CD4-positive, CD25-positive, alpha-beta regulatory T cell (primary cell): ENCODE results near the gene AURKB. TPM values are rescaled to one million over a fixed set of nuclear protein-coding genes. Genes with fewer than 3 reads are reported as not detected.

Source experiments
- ATAC-seq, 2 donors: fragments of 150-1000 bp; cut with Tn5 transposase; one replicate each; pipeline ENCODE4 v1.10.0; 2021; ENCODE audit warnings: low read depth in 2 of 2, moderate number of reproducible peaks in 2 of 2, moderate library complexity in 1 of 2
- DNase-seq, 3 donors: peaks; one replicate each; pipeline versions ENCODE4 v3.0.0 to v3.0.0-alpha.2; 2012 to 2022; ENCODE audit warnings: mixed read lengths in 1 of 3
- H3K27ac ChIP-seq: one replicate; pipeline ENCODE4 v1.7.0; 2013; ENCODE audit warnings: mild to moderate bottlenecking, low read length; ENCODE audit not compliant: insufficient read depth, poor library complexity, severe bottlenecking
- H3K27me3 ChIP-seq: one replicate; pipeline ENCODE4 v1.7.0; 2013; ENCODE audit warnings: low read length; ENCODE audit not compliant: control insufficient read depth, insufficient read depth
- H3K36me3 ChIP-seq: one replicate; pipeline ENCODE4 v1.7.0; 2013; ENCODE audit warnings: mild to moderate bottlenecking, low read length, moderate library complexity; ENCODE audit not compliant: control insufficient read depth, insufficient read depth
- H3K4me1 ChIP-seq: 2 replicates; pipeline ENCODE4 v1.7.0; 2013; ENCODE audit warnings: mild to moderate bottlenecking, low read length; ENCODE audit not compliant: insufficient read depth, control insufficient read depth, poor library complexity, severe bottlenecking
- H3K4me3 ChIP-seq: one replicate; pipeline ENCODE4 v1.7.0; 2013; ENCODE audit warnings: low read depth, mild to moderate bottlenecking, low read length, moderate library complexity
- H3K9me3 ChIP-seq, 2 experiments: 1 replicate in 1 of 2; 2 replicates in 1 of 2; pipeline ENCODE4 v1.7.0; 2013; ENCODE audit warnings: low read length in 2 of 2, mild to moderate bottlenecking in 1 of 2, moderate library complexity in 1 of 2; ENCODE audit not compliant: control insufficient read depth in 2 of 2
- H3K27ac Mint-ChIP-seq, 3 donors: one replicate each; pipeline ENCODE4 v1.8.0; 2020 to 2022; ENCODE audit warnings: mild to moderate bottlenecking in 3 of 3, mixed read lengths in 3 of 3, moderate library complexity in 2 of 3
- H3K27me3 Mint-ChIP-seq: one replicate; pipeline ENCODE4 v1.8.0; 2022; ENCODE audit warnings: mild to moderate bottlenecking, mixed read lengths
- H3K36me3 Mint-ChIP-seq: one replicate; pipeline ENCODE4 v1.8.0; 2020; ENCODE audit warnings: mixed read lengths
- H3K4me1 Mint-ChIP-seq, 4 donors: one replicate each; pipeline ENCODE4 v1.8.0; 2020 to 2022; ENCODE audit warnings: mixed read lengths in 4 of 4, mild to moderate bottlenecking in 1 of 4
- H3K4me3 Mint-ChIP-seq, 4 donors: one replicate each; pipeline ENCODE4 v1.8.0; 2020 to 2022; ENCODE audit warnings: mild to moderate bottlenecking in 4 of 4, mixed read lengths in 4 of 4, moderate library complexity in 3 of 4
- H3K9me3 Mint-ChIP-seq, 7 donors: one replicate each; pipeline ENCODE4 v1.8.0; 2020 to 2022; ENCODE audit warnings: mixed read lengths in 7 of 7, mild to moderate bottlenecking in 3 of 7, moderate library complexity in 2 of 7
- polyA plus RNA-seq, 4 donors: library from polyadenylated mRNA; unstranded; fragments of 300-500 nt; fragmentation: Illumina TruSeq; gene quantifications; one replicate each; pipeline ENCODE4 v1.2.3, GENCODE V29; 2021
- total RNA-seq: library from RNA; stranded (reverse); gene quantifications from one replicate; pipeline ENCODE4 v1.2.3, GENCODE V29; 2022

AURKB gene
- total and polyA plus RNA-seq, 5 donors from 2014 or later: 1.5 to 5.3 (median 3.5) TPM

DNA sequence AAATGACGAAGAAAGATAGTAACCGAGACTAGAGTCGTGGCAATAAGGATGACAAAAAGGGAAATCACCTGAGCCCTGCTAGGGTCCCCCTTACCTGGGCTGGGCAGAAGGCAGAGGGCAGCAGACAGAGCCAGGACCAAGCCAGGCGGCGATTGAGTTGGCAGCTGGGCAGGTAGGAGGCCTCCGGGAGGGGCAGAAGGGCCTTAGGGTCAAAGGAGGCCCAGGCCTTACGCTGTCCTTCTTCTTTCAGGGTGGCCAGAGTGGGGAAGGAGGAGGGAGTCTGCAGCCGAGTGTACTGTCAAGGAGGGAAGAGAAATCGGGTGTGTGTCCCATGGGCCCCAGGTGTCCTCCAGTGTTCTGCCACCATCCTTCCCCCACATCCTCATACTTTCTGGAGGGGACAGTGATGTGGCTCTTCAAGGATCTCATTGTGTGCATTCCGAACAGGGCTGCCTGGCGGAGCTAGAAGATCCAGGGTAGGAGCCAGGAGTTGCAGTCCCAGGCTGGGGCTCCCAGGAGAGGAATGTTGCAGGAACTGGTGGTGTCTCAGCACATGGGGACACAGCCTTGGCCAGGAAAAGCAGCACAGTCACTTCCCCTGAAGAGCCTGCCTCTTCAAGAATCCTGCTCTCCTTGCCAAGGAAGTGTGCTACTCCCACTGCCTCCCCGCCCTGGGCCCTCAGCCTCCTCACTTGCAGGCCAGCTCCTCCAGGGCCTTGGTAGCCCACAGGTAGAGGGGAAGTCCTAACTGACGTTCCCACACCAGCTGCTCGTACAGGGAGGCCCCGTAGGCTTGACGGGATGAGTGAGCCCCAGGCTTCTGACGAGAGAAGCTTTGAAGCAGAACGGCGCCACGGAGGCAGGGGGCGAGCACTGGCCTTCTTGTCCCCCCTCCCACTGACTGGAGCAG lies 24.2 kb upstream of the AURKB start:
- Mint-ChIP-seq H3K4me3 (no peak overlapping the region), H3K27me3 (no peaks in the 10 kb centered on the region), H3K4me1 (peaks cover 4 to 29% (median 15%) of the 10 kb centered on the region in 4 donors), H3K9me3 (no peaks in the 10 kb centered on the region), H3K27ac (peak overlapping the region in 1 of 3 donors; percentile 39), H3K36me3 (peaks cover 64% of the 10 kb centered on the region)
- Histone ChIP-seq H3K27ac (no peak overlapping the region), H3K27me3 (no peaks in the 10 kb centered on the region), H3K4me1 (no peaks in the 10 kb centered on the region), H3K4me3 (no peak overlapping the region), H3K9me3 (no peaks in the 10 kb centered on the region), H3K36me3 (peaks cover 99% of the 10 kb centered on the region)
- DNase-seq: no peak
- ATAC-seq: no peak

DNA sequence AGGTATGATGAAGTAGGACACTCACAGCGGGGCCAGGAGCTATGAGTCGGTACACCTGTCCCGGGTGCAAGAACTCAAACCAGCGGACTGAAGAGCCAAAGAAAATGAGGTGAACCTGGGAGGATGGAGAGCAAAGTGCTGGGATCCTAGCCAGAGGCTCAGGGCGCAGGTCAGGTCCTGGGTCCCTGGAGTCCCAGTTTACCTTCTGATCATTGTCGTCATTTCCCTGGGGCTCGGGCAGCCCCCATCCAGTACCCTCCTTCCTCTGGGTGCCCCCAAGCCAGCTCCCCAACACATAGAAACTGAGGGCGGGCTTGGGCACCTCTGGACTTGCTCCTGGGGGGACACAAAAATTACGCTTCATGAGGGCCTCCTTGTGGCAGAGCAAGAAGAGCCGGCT lies 21.3 kb upstream of the AURKB start:
- Mint-ChIP-seq H3K4me3 (no peak overlapping the region), H3K27ac (peak overlapping the region in 1 of 3 donors; percentile 44), H3K4me1 (peaks cover 12 to 25% (median 20%) of the 10 kb centered on the region in 4 donors), H3K36me3 (peaks cover 71% of the 10 kb centered on the region), H3K9me3 (no peaks in the 10 kb centered on the region), H3K27me3 (no peaks in the 10 kb centered on the region)
- H3K4me3 ChIP-seq: no peak overlapping the region
- no peaks in the 10 kb centered on the region for H3K9me3 ChIP-seq
- peaks cover 4% of the 10 kb centered on the region for H3K4me1 ChIP-seq
- no peak for DNase-seq
- no peak for ATAC-seq
- H3K27me3 ChIP-seq: no peaks in the 10 kb centered on the region
- no peak overlapping the region for H3K27ac ChIP-seq
- H3K36me3 ChIP-seq: peaks cover 99% of the 10 kb centered on the region

DNA sequence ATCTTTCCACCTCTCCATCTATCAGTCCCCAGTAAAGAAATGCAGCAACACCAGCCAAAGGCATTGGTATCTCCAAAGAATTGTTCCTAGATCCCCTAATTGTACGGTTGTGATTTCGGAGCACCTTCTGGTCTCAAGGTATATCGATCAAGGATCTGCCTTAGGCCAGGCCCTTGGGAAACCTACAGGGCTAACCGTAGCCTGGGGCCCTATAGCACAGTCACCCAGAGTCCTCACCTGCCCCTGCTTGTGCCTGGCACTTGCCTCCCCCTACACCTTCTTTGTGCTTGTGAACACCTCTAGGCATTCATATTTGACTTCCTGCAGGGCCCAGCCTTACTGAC lies 16.8 kb upstream of the AURKB start:
- H3K27ac Mint-ChIP-seq: peak overlapping the region; percentile 45 to 95 (median 77)
- H3K9me3 Mint-ChIP-seq: peaks cover 0 to 12% (median 0%) of the 10 kb centered on the region in 7 donors
- no peaks in the 10 kb centered on the region for H3K9me3 ChIP-seq
- H3K4me1 Mint-ChIP-seq: peaks cover 16 to 53% (median 37%) of the 10 kb centered on the region in 4 donors
- DNase-seq: no peak
- H3K27me3 ChIP-seq: no peaks in the 10 kb centered on the region
- H3K4me3 ChIP-seq: no peak overlapping the region
- ATAC-seq: no peak
- H3K36me3 ChIP-seq: peaks cover 54% of the 10 kb centered on the region
- no peak overlapping the region for H3K27ac ChIP-seq
- peaks cover 60% of the 10 kb centered on the region for H3K36me3 Mint-ChIP-seq
- H3K4me3 Mint-ChIP-seq: peak overlapping the region; percentile 4 to 88 (median 69)
- H3K4me1 ChIP-seq: peaks cover 32% of the 10 kb centered on the region
- H3K27me3 Mint-ChIP-seq: peaks cover 9% of the 10 kb centered on the region

DNA sequence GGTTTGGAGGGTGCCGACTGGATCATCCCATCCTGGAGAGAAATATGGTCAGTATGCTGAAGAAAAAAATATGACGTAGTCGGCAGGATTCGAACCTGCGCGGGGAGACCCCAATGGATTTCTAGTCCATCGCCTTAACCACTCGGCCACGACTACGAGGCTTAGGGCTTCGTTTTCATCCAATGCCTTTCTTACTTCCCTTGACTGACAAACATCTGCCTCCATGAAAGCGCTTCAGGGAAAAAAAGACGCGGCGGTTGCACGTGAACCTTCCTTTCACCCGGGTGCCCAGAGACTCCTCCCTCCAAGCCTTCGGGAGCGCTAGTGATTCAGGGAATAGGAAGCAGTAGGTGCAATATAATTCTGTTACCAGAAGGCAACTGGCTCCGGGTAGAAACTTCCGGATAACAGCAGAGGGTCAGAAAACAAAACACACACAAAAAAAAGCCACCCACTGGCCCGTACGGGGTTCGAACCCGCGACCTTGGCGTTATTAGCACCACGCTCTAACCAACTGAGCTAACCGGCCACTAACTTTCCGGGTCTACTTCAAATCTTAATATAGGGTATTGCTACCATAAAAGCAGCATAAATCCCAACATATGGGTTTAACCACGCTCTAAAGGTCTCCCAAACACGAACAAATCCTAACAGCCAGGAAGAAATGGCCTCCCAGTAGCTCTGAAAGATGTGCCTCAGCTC lies 16.3 kb upstream of the AURKB start:
- H3K36me3 Mint-ChIP-seq: peaks cover 62% of the 10 kb centered on the region
- no peak for DNase-seq
- H3K4me1 ChIP-seq: peaks cover 36% of the 10 kb centered on the region

DNA sequence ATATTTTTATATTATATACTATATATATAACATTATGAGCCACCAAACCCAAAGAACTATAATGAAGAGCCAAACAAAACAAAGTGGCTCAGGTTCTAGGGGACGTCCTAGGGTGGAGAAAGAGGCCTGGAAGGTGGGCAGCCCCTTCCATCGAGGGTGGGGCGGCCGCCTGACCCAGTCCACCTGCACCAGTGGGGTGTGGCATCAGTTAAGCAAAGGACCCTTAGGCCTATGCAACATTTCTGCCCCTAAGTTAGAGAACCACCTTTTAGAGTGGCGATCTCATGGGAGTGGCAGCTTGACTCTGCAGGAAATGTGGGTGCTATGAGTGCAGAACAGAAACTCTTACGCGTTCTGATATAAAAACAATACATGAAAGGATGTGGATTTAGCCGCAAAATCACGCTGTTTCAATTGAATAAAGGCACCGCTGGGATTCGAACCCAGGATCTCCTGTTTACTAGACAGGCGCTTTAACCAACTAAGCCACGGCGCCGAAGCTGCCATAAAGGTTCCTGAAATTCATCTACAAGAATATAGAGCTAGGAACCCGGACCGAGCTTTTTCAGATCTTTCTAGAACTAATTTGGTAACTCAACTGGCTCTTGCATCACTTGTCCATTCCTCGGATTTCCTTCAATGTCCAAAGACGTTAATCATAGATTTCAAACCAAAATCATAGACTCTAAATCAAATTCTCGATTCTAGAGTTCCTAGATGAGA lies 15.6 kb upstream of the AURKB start:
- Mint-ChIP-seq H3K27ac (peak overlapping the region in 2 of 3 donors; percentile 45 to 81), H3K36me3 (peaks cover 59% of the 10 kb centered on the region), H3K4me1 (peaks cover 19 to 61% (median 45%) of the 10 kb centered on the region in 4 donors), H3K9me3 (peaks cover 0 to 19% (median 0%) of the 10 kb centered on the region in 7 donors), H3K27me3 (peaks cover 21% of the 10 kb centered on the region), H3K4me3 (peak overlapping the region; percentile 4 to 90 (median 40))
- Histone ChIP-seq H3K9me3 (no peaks in the 10 kb centered on the region), H3K4me1 (peaks cover 42% of the 10 kb centered on the region), H3K36me3 (peaks cover 42% of the 10 kb centered on the region), H3K27ac (peak overlapping the region; percentile 48), H3K4me3 (no peak overlapping the region), H3K27me3 (no peaks in the 10 kb centered on the region)
- peak; percentile 23 to 83 (median 71) for DNase-seq
- ATAC-seq: no peak

More for the DNA sequence above, 16.3 kb upstream of the AURKB start:
- peak overlapping the region; percentile 4 to 90 (median 69) for H3K4me3 Mint-ChIP-seq
- H3K36me3 ChIP-seq: peaks cover 49% of the 10 kb centered on the region
- H3K9me3 ChIP-seq: no peaks in the 10 kb centered on the region
- peaks cover 16 to 57% (median 41%) of the 10 kb centered on the region in 4 donors for H3K4me1 Mint-ChIP-seq
- H3K27me3 Mint-ChIP-seq: peaks cover 15% of the 10 kb centered on the region
- H3K27me3 ChIP-seq: no peaks in the 10 kb centered on the region
- no peak overlapping the region for H3K4me3 ChIP-seq
- peak overlapping the region; percentile 45 to 95 (median 81) for H3K27ac Mint-ChIP-seq
- peaks cover 0 to 15% (median 0%) of the 10 kb centered on the region in 7 donors for H3K9me3 Mint-ChIP-seq
- ATAC-seq: no peak
- H3K27ac ChIP-seq: peak overlapping the region; percentile 48

DNA sequence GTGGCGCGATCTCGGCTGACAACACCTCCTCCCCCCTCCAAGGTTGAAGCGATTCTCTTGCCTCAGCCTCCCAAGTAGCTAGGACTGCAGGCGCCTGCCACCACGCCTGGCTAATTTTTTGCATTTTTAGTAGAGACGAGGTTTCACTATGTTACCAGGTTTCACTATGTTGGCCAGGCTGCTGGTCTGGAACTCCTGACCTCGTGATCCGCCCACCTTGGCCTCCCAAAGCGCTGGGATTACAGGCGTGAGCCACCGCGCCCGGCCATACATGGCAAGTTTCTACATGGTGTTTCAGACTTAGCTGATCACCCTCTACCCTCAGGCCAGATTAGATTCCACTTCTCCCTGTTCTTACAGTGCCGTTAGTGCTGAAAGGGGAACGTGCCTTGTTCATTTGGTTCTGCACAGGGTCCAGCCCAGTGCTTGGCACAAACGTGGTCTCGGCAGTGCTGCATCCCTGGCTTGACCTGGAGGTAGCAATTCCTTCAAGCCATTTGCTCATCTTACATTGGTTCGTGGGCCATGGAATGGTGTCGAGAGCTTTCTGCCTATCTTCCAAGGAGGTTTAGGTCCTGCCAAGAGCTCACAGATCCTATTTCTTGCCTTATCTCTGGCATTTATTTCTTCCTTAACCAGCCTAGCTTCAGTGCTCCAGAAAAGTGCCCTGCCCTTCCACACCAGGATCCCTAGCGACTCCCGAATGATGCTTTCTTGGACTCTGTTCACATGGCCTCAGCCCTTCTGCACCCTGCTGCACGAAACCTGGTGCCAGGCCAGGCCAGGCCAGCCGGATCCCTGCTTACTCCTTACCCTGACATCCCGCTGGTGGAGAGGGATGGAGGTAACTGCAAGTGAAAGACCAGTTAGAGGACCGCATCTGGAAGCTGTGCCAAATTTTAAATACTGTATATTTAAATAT lies 14.8 kb upstream of the AURKB start:
- H3K4me1 ChIP-seq: peaks cover 44% of the 10 kb centered on the region
- DNase-seq (no peak), ATAC-seq (no peak)
- Mint-ChIP-seq H3K9me3 (peaks cover 0 to 24% (median 0%) of the 10 kb centered on the region in 7 donors), H3K4me1 (peaks cover 24 to 66% (median 50%) of the 10 kb centered on the region in 4 donors), H3K4me3 (peak overlapping the region; percentile 46 to 97 (median 86)), H3K27me3 (peaks cover 26% of the 10 kb centered on the region), H3K36me3 (peaks cover 56% of the 10 kb centered on the region), H3K27ac (peak overlapping the region; percentile 52 to 98 (median 72))
- peaks cover 34% of the 10 kb centered on the region for H3K36me3 ChIP-seq
- H3K27me3 ChIP-seq: no peaks in the 10 kb centered on the region
- no peaks in the 10 kb centered on the region for H3K9me3 ChIP-seq
- peak overlapping the region; percentile 48 for H3K27ac ChIP-seq
- H3K4me3 ChIP-seq: no peak overlapping the region
